ENCODE measurements around the gene PTPRN2.
"Not testable (repeated sequence)": the region's sequence is repeated elsewhere in the genome, so short reads cannot be mapped to it uniquely, and the experiment has no call there.

The PTPRN2 gene

GRCh38 chr7:158235862-158236261 is 351.8 kb downstream of the PTPRN2 start:
- FAIRE-seq: no peak
- no peak for DNase-seq (ENCODE audit: insufficient read length, low spot score)

- DNase-seq (ENCODE audit: insufficient read length, low spot score): no peak
- FAIRE-seq: no peak
Measured at GRCh38 chr7:158229945-158230344, 357.7 kb downstream of the PTPRN2 start.

- DNase-seq (ENCODE audit: insufficient read length, low spot score): no peak
Measured at GRCh38 chr7:158228986-158229385, 358.6 kb downstream of the PTPRN2 start.

GRCh38 chr7:158228131-158228530 is 359.5 kb downstream of the PTPRN2 start:
- DNase-seq (ENCODE audit: insufficient read length, low spot score) (no peak), FAIRE-seq (no peak)

More at GRCh38 chr7:158228986-158229385, 358.6 kb downstream of the PTPRN2 start:
- FAIRE-seq: no peak

- no peak for FAIRE-seq
- no peak for DNase-seq (ENCODE audit: insufficient read length, low spot score)
Measured at GRCh38 chr7:158227258-158227984, 360.2 kb downstream of the PTPRN2 start.

GRCh38 chr7:158216198-158216597 is 371.4 kb downstream of the PTPRN2 start:
- DNase-seq (ENCODE audit: insufficient read length, low spot score) (no peak), FAIRE-seq (no peak)

GRCh38 chr7:158209435-158209834 is 378.2 kb downstream of the PTPRN2 start:
- DNase-seq (ENCODE audit: insufficient read length, low spot score) (no peak), FAIRE-seq (no peak)

- FAIRE-seq: no peak
- DNase-seq (ENCODE audit: insufficient read length, low spot score): no peak
Measured at GRCh38 chr7:158206341-158206740, 381.3 kb downstream of the PTPRN2 start.

- FAIRE-seq: no peak
- no peak for DNase-seq (ENCODE audit: insufficient read length, low spot score)
Measured at GRCh38 chr7:158204453-158204852, 383.2 kb downstream of the PTPRN2 start.

- not testable (repeated sequence) for FAIRE-seq; DNase-seq (ENCODE audit: insufficient read length, low spot score)
Measured at GRCh38 chr7:158203948-158204347, 383.7 kb downstream of the PTPRN2 start.

GRCh38 chr7:158194365-158194900 is 393.2 kb downstream of the PTPRN2 start:
- FAIRE-seq: no peak
- DNase-seq (ENCODE audit: insufficient read length, low spot score): no peak

GRCh38 chr7:158193446-158193845 is 394.2 kb downstream of the PTPRN2 start:
- DNase-seq (ENCODE audit: insufficient read length, low spot score) (no peak), FAIRE-seq (no peak)

- DNase-seq (ENCODE audit: insufficient read length, low spot score) (no peak), FAIRE-seq (no peak)
Measured at GRCh38 chr7:158192956-158193355, 394.7 kb downstream of the PTPRN2 start.

- DNase-seq (ENCODE audit: insufficient read length, low spot score) (no peak), FAIRE-seq (no peak)
Measured at GRCh38 chr7:158192184-158192835, 395.3 kb downstream of the PTPRN2 start.

- DNase-seq (ENCODE audit: insufficient read length, low spot score): no peak
- no peak for FAIRE-seq
Measured at GRCh38 chr7:158191671-158192070, 396.0 kb downstream of the PTPRN2 start.

GRCh38 chr7:158190756-158191155 is 396.9 kb downstream of the PTPRN2 start:
- DNase-seq (ENCODE audit: insufficient read length, low spot score) (no peak), FAIRE-seq (no peak)

GRCh38 chr7:158188676-158189075 is 398.9 kb downstream of the PTPRN2 start:
- DNase-seq (ENCODE audit: insufficient read length, low spot score) (no peak), FAIRE-seq (no peak)

- FAIRE-seq (no peak), DNase-seq (ENCODE audit: insufficient read length, low spot score) (no peak)
Measured at GRCh38 chr7:158187694-158187994, 400.0 kb downstream of the PTPRN2 start.

- DNase-seq (ENCODE audit: insufficient read length, low spot score) (no peak), FAIRE-seq (no peak)
Measured at GRCh38 chr7:158186864-158187693, 400.5 kb downstream of the PTPRN2 start.

GRCh38 chr7:158186406-158186805 is 401.2 kb downstream of the PTPRN2 start:
- no peak for FAIRE-seq

GRCh38 chr7:158185653-158186052 is 402.0 kb downstream of the PTPRN2 start:
- FAIRE-seq: no peak
- no peak for DNase-seq (ENCODE audit: insufficient read length, low spot score)

More at GRCh38 chr7:158186406-158186805, 401.2 kb downstream of the PTPRN2 start:
- no peak for DNase-seq (ENCODE audit: insufficient read length, low spot score)
